NCI-H460 (cell line): ENCODE measurements around the gene KMT2A. TPM values are rescaled to one million over a fixed set of nuclear protein-coding genes. Genes with fewer than 3 reads are reported as not detected.
"Not testable (repeated sequence)": the region's sequence is repeated elsewhere in the genome, so short reads cannot be mapped to it uniquely, and the experiment has no call there.

ENCODE experiments used
- DNase-seq: peaks from one replicate; pipeline ENCODE4 v3.0.0-alpha.2; 2016; ENCODE audit warnings: low read depth; ENCODE audit errors: extremely low read depth
- total RNA-seq: library from RNA; depleted of rRNA; stranded (reverse); fragments of >200 nt; shearing (Covaris generic); gene quantifications from 2 replicates; pipeline ENCODE4 v1.2.3, GENCODE V29; 2014

The KMT2A gene
- total RNA-seq, 1 experiment from 2014 or later, result 17.6 TPM

DNA sequence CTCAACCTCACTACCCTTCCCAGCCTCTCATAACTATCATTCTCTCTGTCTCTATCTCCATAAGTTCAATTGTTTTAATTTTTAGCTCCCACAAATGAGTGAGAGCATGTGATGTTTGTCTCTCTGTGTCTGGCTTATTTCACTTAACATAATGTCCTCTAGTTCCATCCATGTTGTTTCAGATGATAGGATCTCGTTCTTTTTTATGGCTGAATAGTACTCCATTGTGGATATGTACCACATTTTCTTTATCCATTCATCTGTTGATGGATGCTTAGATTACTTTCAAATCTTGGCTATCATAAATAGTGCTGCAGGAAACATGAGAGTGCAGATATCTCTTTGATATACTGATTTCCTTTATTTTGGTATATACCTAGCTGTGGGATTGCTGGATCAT, 44.9 kb downstream of the KMT2A start:
- DNase-seq, result not testable (repeated sequence)

DNA sequence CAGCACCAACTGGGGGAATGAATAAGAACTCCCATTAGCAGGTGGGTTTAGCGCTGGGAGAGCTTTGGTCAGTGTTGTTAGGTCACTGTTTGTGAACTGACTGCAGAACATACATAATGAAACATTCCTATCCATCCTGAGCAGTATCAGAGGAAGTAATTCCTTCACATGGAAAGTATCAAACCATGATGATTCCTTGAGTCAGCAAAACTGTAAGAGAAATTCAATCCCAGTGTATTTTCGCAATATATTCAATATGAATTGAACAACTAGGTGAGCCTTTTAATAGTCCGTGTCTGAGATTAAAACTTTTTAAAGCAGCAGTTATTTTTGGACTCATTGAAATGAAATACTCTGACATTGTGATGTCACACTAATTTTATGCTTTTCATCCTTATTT, 48.1 kb downstream of the KMT2A start:
- no peak for DNase-seq

DNA sequence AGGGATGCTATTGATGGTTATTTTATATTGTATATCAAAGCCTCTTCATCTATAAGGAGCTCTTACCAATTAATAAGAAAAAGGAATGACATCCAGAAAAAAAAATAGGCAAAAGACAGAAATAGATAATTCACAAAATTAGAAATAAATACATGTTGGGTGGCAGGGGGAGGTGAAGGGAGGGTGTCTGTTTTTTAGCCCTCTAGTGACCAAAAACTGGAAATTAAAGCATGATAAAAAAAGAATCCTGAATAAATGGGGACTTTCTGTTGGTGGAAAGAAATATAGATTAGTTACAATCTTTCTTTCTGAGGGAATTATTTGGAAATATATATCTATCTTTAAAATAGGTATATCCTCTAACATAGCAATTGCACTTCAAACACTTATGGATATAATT, 49.0 kb downstream of the KMT2A start:
- no peak for DNase-seq

DNA sequence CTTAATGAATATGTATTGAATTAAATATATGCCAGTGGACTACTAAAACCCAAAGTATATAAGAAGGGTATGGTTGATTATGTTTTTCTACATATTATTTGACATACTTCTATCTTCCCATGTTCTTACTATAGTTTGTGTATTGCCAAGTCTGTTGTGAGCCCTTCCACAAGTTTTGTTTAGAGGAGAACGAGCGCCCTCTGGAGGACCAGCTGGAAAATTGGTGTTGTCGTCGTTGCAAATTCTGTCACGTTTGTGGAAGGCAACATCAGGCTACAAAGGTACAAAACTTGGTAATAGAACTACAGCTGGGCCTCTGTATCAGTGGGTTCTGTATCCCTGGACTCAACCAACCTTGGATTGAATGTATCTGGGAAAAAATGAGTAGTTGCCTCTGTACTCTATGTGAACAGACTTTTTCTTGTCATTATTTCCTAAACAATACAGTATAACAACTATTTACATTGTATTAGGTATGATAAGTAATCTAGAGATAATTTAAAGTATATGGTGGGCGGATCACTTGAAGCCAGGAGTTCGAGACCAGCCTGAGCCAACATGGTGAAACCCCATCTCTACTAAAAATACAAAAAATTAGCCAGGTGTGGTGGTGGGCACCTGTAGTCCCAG, 52.3 kb downstream of the KMT2A start:
- peak; percentile 61 for DNase-seq

DNA sequence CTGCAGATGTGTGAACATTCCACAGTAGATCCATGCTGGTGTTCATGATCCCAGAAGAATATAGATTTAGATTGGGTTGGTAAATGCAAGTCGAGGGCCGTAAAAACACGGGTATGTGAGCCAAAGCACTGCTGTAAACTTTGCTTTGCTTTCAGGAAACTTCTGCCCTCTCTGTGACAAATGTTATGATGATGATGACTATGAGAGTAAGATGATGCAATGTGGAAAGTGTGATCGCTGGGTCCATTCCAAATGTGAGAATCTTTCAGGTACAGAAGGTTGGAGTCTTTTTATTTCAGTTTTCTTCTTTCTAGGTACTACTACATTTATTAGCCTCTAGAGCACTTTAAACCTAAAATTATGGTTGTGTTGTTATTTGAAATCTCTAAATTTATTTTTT, 54.7 kb downstream of the KMT2A start:
- no peak for DNase-seq

DNA sequence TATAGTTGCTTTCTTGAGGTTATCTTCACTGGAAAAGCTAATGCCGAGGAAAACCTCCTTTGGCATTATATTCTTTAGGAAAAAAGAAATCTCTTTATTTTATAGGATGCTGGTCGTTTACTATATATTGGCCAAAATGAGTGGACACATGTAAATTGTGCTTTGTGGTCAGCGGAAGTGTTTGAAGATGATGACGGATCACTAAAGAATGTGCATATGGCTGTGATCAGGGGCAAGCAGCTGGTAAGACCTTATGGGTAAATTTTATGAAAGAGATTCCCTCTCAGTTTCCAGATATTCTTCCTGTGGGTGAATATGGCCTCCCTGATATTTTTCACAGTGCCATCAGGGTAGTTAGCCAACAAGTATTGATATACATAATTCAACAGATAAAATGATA, 61.5 kb downstream of the KMT2A start:
- no peak for DNase-seq

DNA sequence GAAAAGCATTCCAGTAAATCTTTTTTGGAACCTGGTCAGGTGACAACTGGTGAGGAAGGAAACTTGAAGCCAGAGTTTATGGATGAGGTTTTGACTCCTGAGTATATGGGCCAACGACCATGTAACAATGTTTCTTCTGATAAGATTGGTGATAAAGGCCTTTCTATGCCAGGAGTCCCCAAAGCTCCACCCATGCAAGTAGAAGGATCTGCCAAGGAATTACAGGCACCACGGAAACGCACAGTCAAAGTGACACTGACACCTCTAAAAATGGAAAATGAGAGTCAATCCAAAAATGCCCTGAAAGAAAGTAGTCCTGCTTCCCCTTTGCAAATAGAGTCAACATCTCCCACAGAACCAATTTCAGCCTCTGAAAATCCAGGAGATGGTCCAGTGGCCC, 66.9 kb downstream of the KMT2A start:
- no peak for DNase-seq

DNA sequence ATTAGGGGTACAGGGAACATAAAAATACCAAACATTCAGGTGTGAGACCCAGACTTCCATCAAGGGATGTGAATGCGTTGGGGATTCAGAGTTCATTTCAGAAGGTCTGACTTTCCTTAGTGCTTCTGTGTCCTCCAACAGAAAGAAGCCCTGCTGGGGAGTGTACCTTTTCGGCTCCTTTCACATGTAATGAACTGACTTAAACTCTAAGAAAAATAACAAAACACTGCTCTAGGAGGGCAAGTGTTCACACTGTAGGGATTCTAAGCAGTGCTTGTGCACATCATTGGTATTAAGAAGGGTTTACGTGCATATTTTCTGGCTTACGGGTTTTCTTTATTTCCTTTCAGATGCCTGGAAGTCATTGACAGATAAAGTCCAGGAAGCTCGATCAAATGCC, 75.3 kb downstream of the KMT2A start:
- no peak for DNase-seq

DNA sequence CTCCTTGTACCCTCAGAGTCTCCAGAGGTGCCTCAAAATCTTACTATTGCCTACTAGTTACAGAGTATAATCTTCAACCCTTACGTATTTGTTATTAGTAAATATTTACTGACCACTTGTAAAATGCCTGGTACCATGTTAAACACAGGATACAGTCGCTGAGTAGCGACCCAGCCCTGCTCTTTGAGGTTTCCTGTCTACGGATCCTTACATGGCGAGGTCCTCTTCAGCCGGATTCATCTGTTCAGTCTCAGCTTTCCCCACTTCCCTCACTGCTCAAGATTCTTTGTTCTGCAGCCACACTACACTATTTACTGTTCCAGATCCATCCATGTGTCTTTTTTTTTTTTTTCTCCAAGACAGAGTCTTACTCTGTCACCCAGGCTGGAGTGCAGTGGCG, 77.8 kb downstream of the KMT2A start:
- no peak for DNase-seq

DNA sequence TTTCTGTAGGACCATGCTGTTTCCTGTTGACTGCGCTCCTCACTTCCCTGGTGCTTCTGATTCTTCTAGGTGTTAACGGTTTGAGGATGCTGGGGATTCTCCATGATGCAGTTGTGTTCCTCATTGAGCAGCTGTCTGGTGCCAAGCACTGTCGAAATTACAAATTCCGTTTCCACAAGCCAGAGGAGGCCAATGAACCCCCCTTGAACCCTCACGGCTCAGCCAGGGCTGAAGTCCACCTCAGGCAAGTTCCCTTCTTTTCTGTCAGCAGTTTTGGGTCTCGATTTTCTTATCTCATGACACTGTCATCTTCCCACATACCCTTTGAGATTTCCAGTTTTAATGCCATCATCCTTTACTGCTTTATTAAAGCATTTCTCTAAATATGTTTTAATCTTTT, 83.3 kb downstream of the KMT2A start:
- no peak for DNase-seq

DNA sequence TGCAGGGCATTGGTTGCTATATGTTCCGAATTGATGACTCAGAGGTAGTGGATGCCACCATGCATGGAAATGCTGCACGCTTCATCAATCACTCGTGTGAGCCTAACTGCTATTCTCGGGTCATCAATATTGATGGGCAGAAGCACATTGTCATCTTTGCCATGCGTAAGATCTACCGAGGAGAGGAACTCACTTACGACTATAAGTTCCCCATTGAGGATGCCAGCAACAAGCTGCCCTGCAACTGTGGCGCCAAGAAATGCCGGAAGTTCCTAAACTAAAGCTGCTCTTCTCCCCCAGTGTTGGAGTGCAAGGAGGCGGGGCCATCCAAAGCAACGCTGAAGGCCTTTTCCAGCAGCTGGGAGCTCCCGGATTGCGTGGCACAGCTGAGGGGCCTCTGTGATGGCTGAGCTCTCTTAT, 85.6 kb downstream of the KMT2A start:
- no peak for DNase-seq

DNA sequence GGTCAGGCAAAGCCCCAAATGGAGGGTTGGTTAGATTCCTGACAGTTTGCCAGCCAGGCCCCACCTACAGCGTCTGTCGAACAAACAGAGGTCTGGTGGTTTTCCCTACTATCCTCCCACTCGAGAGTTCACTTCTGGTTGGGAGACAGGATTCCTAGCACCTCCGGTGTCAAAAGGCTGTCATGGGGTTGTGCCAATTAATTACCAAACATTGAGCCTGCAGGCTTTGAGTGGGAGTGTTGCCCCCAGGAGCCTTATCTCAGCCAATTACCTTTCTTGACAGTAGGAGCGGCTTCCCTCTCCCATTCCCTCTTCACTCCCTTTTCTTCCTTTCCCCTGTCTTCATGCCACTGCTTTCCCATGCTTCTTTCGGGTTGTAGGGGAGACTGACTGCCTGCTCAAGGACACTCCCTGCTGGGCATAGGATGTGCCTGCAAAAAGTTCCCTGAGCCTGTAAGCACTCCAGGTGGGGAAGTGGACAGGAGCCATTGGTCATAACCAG, 86.3 kb downstream of the KMT2A start:
- DNase-seq, result peak; percentile 1

DNA sequence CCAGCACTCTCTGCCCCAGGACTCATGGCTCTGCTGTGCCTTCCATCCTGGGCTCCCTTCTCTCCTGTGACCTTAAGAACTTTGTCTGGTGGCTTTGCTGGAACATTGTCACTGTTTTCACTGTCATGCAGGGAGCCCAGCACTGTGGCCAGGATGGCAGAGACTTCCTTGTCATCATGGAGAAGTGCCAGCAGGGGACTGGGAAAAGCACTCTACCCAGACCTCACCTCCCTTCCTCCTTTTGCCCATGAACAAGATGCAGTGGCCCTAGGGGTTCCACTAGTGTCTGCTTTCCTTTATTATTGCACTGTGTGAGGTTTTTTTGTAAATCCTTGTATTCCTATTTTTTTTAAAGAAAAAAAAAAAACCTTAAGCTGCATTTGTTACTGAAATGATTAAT, 88.1 kb downstream of the KMT2A start:
- no peak for DNase-seq

DNA sequence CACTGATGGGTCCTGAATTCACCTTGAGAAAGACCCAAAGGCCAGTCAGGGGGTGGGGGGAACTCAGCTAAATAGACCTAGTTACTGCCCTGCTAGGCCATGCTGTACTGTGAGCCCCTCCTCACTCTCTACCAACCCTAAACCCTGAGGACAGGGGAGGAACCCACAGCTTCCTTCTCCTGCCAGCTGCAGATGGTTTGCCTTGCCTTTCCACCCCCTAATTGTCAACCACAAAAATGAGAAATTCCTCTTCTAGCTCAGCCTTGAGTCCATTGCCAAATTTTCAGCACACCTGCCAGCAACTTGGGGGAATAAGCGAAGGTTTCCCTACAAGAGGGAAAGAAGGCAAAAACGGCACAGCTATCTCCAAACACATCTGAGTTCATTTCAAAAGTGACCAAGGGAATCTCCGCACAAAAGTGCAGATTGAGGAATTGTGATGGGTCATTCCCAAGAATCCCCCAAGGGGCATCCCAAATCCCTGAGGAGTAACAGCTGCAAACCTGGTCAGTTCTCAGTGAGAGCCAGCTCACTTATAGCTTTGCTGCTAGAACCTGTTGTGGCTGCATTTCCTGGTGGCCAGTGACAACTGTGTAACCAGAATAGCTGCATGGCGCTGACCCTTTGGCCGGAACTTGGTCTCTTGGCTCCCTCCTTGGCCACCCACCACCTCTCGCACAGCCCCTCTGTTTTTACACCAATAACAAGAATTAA, 88.6 kb downstream of the KMT2A start:
- DNase-seq, result no peak

DNA sequence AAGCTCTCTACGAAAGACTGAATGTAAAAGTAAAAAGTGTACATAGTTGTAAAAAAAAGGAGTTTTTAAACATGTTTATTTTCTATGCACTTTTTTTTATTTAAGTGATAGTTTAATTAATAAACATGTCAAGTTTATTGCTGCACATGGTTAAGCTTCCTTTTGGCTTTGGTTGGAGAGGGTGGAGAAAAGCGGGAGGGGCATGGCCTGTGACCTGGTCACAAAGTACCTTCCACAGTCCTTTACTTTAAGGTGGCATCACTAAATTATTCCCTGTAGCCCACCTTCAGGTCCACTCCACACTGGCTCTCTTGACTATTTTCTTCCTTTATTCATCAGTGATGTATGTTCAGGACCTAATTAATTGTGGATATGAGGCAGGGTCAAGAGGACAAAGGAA, 90.4 kb downstream of the KMT2A start:
- no peak for DNase-seq

DNA sequence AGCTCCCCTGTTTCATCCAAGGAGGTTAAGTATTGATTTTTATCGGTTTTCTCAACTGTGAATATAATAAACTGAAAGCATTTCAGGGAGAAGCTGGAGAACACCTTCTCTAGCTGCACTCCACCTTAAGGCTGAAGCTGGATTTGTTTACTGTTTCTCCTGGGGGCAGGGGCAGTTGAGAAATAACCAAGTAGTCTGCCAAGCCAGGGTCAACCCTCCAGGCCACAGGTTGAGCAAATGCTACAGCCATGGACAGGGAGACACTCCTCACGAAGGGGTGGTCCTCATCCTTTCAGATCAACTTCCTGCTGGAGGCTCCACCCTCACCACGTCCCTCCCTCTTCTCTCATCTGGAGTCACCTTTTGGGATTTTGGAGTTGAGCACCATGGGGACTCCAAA, 90.8 kb downstream of the KMT2A start, which contains the start of gene TTC36:
TTC36 (plus strand) TSS at position 366 of the 400 bp plus-strand sequence; CDS start at position 387, 21 bp downstream.
- DNase-seq, result no peak

DNA sequence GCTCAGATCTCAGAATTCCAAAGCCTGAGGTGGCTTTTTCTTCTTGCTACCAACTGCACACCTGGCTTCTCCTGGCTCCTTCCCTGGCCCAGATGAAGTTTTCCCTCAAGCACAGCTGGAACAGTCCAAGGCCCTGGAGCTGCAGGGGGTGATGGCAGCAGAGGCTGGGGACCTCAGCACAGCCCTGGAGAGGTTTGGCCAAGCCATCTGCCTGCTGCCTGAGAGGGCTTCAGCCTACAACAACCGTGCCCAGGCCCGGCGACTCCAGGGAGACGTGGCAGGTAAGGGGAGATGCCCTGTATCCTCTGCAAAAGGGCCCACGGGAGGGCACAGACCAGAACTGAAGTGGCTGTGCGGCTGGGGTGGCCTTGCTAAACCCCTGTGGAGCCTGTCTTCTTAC, 92.2 kb downstream of the KMT2A start:
- no peak for DNase-seq

DNA sequence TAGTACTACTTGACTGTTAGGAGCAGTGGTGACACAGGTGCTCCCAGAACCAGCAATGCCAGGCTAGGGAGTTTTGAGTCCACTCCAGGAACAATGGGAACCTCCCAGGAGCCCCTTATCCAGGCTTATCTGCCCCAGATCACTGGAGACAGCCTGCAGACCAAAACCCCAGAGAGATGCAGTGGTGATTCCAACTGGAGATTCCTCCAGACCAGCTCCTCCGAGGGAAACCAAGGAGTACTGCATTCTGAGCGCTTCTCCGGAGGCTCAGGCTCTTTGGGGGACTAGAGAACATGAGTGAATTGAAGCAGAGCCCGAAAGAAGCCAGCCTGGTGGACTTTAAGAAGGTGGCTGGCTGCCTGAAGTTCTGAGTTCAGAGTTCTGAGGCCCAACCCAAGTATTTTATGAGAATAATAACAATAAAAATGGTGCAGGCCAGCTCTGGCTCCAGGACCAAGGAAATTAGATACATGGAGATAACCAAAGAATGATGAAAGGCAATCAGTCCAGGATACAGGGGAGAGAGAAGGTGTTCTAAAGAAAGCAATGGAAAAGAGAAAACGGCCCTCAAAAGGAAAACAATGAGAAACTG, 93.4 kb downstream of the KMT2A start:
- DNase-seq, result no peak

DNA sequence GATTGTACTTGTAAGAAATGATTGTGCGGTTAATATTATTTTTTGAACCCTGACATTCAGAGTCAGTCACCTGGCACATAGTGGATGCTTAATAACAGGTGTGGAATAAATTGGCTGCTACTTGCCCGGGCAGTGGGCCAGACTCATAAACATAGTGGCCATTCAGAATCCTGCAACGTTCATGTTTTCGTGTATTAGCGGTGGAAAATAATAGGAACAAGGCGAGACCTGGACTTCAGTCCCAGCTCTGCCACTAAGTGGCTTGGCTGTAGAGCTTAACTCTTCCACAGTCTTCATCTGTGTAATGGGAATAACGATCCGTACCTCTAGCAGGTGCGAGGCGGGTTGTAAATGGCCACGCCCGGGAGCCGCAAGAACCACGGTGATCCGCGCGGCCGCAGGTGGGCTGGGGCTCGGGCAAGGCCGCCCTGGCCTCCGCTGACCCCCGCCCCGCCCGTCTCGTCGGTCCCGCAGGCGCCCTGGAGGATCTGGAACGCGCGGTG, 93.9 kb downstream of the KMT2A start:
- no peak for DNase-seq

DNA sequence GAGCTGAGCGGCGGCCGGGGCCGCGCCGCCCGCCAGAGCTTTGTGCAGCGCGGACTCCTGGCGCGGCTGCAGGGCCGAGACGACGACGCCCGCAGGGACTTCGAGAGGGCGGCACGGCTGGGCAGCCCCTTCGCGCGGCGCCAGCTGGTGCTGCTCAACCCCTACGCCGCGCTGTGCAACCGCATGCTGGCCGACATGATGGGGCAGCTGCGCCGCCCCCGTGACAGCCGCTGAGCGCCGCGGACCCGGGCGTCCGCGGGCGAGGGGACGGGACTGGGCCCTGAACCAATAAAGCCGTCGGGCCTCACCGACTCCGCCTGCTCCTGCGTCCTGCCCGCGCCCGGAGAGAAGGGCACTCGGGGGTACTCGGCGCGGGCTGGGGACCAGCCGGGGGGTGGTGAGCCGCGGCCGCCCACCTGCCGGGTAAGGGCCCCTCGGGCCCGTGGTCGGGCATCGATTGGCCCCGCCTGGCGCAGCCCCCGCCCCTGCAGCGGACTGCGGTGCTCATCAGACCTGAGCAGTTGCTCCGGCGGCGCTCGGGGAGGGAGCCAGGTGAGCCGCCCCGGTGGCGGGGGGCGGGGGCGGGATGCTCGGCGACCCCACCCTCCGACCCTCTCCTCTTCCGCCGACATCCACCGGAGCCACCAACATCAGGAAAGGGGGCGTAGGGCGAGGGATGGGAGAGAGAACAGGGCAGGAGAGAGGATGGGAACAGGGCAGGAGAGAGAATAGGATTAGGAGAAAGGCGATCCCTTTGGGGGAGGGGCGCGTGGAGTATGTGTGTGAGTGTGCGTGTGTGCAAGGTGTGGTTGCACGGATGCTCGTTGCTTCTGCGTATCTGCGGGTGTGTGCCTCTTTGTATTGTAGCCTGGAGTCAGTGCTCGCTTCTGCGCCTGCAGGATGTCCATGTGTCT, 94.6 kb downstream of the KMT2A start, which contains the start of gene TMEM25:
TMEM25 (plus strand) TSS at position 510 of the 914 bp plus-strand sequence. CDS start 610 bp downstream, outside the sequence.
- DNase-seq, result no peak
